T-helper 1 cell treated with Interleukin-12 subunit alpha and Interleukin-12 subunit beta and Interleukin-4 antibody, amounts not matched to agents 30 μg/mL and 1 μg/mL, for 36 hours (primary cell): Measurements from ENCODE around the gene PRX.
"Not testable (repeated sequence)": the region's sequence is repeated elsewhere in the genome, so short reads cannot be mapped to it uniquely, and the experiment has no call there.

Experiments
- H3K27ac Mint-ChIP-seq: one replicate; pipeline ENCODE4 v1.8.0; 2021; ENCODE audit warnings: mild to moderate bottlenecking, mixed read lengths
- H3K27me3 Mint-ChIP-seq: one replicate; pipeline ENCODE4 v1.8.0; 2021; ENCODE audit warnings: low read depth, mixed read lengths
- H3K36me3 Mint-ChIP-seq: one replicate; pipeline ENCODE4 v1.8.0; 2021; ENCODE audit warnings: low read depth, mixed read lengths
- H3K4me1 Mint-ChIP-seq: one replicate; pipeline ENCODE4 v1.8.0; 2021; ENCODE audit warnings: low read depth, mixed read lengths
- H3K4me3 Mint-ChIP-seq: one replicate; pipeline ENCODE4 v1.8.0; 2021; ENCODE audit warnings: mild to moderate bottlenecking, moderate library complexity, mixed read lengths
- H3K9me3 Mint-ChIP-seq: one replicate; pipeline ENCODE4 v1.8.0; 2021; ENCODE audit warnings: mixed read lengths

PRX gene

DNA sequence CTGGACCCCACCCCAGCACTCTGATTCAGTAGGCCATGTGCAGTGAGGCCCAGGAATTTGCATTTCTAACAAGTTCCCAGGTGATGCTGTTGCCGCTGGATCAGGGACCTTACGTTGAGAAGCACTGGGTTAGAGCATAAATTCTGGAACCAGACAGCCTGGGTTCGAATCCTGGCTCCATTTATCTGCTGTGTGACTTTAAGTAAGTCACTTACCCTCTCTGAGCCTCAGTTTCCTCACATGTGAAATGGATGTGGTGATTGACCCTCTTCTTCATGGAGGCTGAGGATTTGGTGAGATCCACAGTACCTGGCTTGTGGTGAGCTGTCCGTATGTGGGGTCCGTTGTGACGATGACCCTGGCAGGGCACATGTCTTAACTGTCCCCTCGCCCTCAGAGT is 39.1 kb downstream of the PRX start:
- H3K36me3 Mint-ChIP-seq: peaks cover 5% of the 10 kb centered on the region
- no peaks in the 10 kb centered on the region for H3K9me3 Mint-ChIP-seq
- no peak overlapping the region for H3K27ac Mint-ChIP-seq
- peaks cover 8% of the 10 kb centered on the region for H3K4me1 Mint-ChIP-seq
- H3K4me3 Mint-ChIP-seq: no peak overlapping the region
- no peaks in the 10 kb centered on the region for H3K27me3 Mint-ChIP-seq

DNA sequence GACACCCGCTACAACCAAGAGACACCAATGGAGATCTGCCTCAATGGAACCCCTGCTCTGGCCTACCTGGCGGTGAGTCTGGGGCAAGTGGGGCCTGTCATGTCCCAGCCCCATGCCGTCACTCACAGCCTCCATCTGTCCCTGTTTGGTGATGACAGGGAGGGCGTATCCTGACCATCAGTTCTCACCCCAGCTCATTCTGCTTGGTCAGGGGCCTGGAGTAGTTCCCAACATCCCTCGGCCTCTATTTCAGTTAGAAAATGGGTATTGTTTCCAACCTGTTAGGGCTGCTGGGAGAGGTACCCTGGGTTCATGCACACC is 41.4 kb downstream of the PRX start:
- H3K27me3 Mint-ChIP-seq: no peaks in the 10 kb centered on the region
- no peak overlapping the region for H3K4me3 Mint-ChIP-seq
- H3K4me1 Mint-ChIP-seq: peaks cover 8% of the 10 kb centered on the region
- H3K9me3 Mint-ChIP-seq: no peaks in the 10 kb centered on the region
- H3K36me3 Mint-ChIP-seq: peaks cover 5% of the 10 kb centered on the region
- no peak overlapping the region for H3K27ac Mint-ChIP-seq

DNA sequence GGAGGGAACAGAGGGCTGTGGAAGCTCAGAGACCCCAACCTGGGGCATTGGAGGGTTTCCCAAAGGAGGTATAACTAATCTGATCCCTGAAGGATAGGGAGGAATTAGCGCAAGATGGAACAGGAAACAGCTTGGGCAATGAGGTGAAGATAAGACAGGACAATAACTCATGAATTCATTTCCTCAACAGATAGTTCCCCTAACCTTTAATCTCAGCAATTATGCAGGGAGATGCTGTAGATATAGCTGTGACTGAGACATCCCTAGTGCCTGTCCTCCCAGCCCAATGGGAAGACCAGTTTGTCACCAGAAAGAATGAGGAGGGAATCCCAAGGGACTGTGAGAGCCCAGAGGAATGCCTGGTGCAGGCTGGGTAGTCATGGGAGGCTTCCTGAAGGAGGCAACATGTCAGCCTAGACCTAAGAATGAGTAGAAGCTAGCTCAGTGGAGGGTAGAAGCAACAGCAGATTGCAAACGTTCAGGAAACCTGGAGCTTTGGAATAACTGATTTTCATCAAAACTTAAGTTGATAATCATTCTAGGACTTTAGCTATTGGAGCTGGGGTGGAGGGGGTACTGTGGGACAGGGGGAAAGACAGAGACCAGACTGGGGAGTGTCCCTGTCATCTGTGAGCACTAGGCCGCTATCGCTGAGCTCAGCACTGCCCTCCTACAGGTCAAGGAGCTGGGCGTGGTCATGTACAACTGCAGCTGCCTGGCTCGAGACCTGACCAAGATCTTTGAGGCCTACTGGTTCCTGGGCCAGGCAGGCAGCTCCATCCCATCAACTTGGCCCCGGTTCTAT is 42.0 kb downstream of the PRX start:
- H3K27ac Mint-ChIP-seq: no peak overlapping the region
- H3K36me3 Mint-ChIP-seq: peaks cover 5% of the 10 kb centered on the region
- no peaks in the 10 kb centered on the region for H3K27me3 Mint-ChIP-seq

DNA sequence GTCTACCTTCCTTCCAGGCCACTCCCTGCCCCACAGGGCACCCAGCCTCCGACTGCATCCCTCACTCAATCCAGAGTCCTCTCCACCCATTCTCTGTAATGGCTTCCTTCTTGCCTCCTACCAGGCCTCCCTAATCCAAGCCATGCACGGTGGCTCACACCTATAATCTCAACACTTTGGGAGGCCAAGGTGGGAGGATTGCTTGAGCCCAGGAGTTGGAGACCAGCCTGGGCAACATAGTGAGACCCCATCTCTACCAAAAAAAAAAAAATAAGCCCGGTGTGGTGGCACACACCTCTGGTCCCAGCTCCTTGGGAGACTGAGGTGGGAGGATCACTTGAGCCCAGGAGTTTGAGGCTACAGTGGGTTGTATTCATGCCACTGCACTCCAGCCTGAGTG is 42.9 kb downstream of the PRX start:
- not testable (repeated sequence) for H3K4me3 Mint-ChIP-seq, H3K9me3 Mint-ChIP-seq, H3K27me3 Mint-ChIP-seq, H3K27ac Mint-ChIP-seq, H3K36me3 Mint-ChIP-seq
- H3K4me1 Mint-ChIP-seq: peaks cover 10% of the 10 kb centered on the region

More for the DNA sequence above, 42.0 kb downstream of the PRX start:
- H3K9me3 Mint-ChIP-seq: no peaks in the 10 kb centered on the region
- H3K4me1 Mint-ChIP-seq: peaks cover 8% of the 10 kb centered on the region
- H3K4me3 Mint-ChIP-seq: no peak overlapping the region

DNA sequence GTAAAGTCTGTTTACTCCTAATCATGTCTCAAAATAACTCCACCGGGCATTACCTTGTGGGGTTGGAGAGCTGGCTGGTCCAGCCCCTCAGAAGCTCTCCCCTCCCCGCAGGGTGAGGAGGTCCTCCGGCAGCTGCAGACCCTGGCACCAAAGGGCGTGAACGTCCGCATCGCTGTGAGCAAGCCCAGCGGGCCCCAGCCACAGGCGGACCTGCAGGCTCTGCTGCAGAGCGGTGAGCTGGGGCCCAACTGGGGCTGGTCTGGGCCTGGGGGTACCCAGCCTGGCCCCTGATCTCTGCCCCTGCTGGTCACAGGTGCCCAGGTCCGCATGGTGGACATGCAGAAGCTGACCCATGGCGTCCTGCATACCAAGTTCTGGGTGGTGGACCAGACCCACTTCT is 43.4 kb downstream of the PRX start:
- H3K4me3 Mint-ChIP-seq: no peak overlapping the region
- peaks cover 10% of the 10 kb centered on the region for H3K4me1 Mint-ChIP-seq
- H3K27me3 Mint-ChIP-seq: no peaks in the 10 kb centered on the region
- H3K36me3 Mint-ChIP-seq: peaks cover 2% of the 10 kb centered on the region
- no peaks in the 10 kb centered on the region for H3K9me3 Mint-ChIP-seq
- H3K27ac Mint-ChIP-seq: no peak overlapping the region

DNA sequence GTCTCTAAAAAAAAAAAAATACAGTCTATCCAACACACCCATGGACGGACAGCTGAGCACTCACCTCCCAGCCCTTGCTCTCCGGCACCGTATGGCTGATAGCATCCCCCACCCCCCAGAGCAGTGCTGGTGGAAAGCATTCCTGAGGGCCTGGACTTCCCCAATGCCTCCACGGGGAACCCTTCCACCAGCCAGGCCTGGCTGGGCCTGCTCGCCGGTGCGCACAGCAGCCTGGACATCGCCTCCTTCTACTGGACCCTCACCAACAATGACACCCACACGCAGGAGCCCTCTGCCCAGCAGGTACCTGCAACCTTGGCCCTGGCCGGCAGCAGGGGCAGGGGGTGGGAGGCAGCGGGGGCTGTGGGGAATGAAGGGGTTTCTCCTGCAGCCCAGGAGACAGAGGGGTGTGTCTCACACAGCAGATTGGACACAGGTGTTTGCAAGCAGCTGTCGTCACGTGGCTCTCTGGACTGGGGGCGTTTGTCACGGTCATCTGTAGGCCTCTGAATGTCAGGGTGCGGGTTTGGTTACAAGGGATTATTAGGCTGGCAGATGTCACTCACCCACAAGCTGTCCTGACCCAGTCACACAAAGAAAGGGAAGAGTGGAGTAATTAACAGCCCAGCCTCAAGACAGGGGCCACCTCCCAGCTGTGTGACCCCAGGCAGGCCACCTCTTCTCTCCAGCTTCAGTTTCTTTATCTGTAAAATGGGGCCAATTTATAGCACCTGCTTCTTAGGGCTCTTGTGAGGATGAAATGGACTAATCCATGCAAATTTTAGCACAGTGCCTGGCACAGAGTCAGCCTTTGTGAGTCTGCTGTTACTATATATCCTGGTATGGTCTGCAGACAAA is 45.4 kb downstream of the PRX start:
- H3K4me1 Mint-ChIP-seq: peaks cover 9% of the 10 kb centered on the region
- no peak overlapping the region for H3K27ac Mint-ChIP-seq
- H3K4me3 Mint-ChIP-seq: no peak overlapping the region
- no peaks in the 10 kb centered on the region for H3K27me3 Mint-ChIP-seq
- H3K9me3 Mint-ChIP-seq: no peaks in the 10 kb centered on the region
- peaks cover under 1% of the 10 kb centered on the region for H3K36me3 Mint-ChIP-seq

DNA sequence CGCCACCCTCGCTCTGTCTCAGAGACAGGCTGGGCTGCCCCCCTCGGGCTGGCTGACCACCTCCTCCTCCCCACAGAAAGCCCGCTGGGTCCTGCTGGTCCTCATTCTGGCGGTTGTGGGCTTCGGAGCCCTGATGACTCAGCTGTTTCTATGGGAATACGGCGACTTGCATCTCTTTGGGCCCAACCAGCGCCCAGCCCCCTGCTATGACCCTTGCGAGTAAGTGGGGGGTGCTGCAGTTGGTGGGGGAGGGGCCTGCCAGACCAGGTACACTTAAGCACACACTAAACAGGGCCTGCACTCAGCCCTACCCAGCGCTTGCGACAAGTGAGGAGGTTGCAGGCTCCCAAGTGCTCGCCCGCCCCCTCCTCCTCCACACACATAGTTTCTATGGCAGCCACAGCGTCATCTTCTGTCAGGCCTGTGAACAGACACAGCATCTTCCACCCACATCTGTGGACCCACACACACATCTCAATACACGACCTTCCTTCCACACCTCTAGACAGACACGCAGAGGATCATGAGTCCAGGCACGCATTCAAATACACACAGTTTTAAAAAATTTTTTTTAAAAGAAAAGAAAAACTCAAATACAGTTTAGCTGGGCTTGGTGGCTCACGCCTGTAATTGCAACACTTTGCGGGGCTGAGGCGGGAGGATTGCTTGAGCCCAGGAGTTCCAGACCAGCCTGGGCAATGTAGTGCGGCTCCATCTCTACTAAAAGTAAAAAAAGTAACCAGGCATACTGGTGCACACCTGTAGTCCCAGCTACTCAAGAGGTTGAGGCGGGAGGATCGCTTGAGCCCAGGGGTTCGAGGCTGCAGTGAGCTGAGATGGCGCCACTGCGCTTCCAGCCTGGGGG is 46.2 kb downstream of the PRX start:
- Mint-ChIP-seq H3K4me1 (peaks cover 9% of the 10 kb centered on the region), H3K9me3 (no peaks in the 10 kb centered on the region), H3K4me3 (no peak overlapping the region), H3K36me3 (no peaks in the 10 kb centered on the region), H3K27ac (no peak overlapping the region), H3K27me3 (no peaks in the 10 kb centered on the region)

DNA sequence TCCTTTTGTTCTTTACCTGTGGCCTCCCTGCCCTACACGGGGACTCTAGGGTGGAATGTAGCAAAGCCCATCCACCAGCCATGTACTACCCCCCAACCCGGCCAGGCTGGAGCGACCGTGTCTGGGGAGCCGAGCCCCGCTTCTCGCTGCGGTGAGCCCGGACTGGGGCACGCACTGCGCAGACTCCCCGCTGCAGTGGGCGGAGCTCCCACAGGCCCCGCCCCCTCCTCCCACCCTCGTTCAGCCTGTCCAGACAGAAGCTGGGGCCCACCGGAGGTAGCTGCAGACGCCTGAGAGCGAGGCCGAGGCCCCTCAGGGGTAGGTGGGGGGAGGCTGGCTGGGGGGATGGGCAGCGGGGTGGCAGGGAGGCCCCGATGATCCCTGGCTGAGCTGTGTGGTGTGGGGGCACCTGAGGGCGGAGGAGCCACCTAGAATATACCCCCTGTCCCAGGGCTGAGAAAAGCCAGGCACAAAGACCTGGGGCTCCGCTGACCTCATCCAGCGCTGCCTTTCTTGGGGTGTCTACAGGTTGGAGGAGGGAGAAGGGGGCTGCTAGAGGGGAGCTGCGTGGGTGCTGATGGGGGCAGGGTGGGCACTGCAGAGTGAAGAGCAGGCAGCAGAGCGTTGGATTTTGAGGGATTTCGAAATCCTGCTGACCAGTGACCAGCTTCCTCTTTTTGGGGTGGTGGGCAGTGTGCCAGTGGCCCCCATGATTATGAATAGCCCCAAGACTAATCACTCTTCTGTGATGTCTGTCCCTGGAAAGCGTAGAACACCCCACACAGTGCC is 47.4 kb downstream of the PRX start:
- Mint-ChIP-seq H3K9me3 (no peaks in the 10 kb centered on the region), H3K36me3 (no peaks in the 10 kb centered on the region), H3K27ac (no peak overlapping the region), H3K27me3 (no peaks in the 10 kb centered on the region), H3K4me3 (peak overlapping the region; percentile 54), H3K4me1 (peaks cover 9% of the 10 kb centered on the region)

DNA sequence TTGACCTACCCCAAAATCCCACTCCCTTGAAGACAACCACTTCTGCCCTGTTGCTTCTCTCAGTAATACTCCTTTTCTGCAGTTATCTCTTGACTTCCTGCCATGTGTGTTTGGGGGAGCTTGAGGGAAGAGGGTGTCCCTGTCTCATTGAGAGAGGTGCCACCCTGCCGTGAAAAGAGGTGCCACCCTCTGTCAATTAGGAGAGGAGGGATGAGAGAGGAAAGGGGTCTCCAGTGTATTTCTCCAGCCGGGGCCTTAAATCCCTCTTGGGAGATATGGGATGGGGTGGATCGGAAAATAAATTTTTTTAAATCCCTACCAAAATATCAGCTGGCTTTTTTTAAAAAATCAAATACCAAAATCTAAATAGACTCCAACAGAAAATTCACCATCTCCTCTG is 48.2 kb downstream of the PRX start:
- Mint-ChIP-seq H3K4me3 (peak overlapping the region; percentile 63), H3K27me3 (no peaks in the 10 kb centered on the region), H3K4me1 (peaks cover 9% of the 10 kb centered on the region), H3K9me3 (no peaks in the 10 kb centered on the region), H3K27ac (no peak overlapping the region), H3K36me3 (no peaks in the 10 kb centered on the region)

DNA sequence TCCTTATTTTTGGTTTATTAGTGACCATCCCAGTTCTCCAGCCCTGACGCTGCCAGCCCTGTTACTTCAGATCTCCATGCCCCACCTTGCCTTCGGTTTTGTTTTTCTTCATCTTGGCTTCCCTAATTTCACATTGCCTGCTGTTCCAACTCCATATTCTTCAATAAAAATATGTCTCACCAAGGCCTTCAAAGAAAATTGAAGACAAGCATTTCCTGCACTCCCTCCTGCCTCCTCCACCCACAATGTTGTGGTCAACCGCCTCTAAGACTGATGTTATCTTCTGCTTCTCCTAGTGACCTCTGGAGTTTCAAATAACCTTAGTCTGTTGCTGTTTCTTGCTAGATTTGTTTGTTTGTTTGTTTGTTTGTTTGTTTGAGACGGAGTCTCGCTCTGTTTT is 50.1 kb downstream of the PRX start:
- Mint-ChIP-seq H3K36me3 (no peaks in the 10 kb centered on the region), H3K9me3 (no peaks in the 10 kb centered on the region), H3K4me3 (no peak overlapping the region), H3K4me1 (peaks cover 9% of the 10 kb centered on the region), H3K27me3 (no peaks in the 10 kb centered on the region), H3K27ac (peak overlapping the region; percentile 16)

DNA sequence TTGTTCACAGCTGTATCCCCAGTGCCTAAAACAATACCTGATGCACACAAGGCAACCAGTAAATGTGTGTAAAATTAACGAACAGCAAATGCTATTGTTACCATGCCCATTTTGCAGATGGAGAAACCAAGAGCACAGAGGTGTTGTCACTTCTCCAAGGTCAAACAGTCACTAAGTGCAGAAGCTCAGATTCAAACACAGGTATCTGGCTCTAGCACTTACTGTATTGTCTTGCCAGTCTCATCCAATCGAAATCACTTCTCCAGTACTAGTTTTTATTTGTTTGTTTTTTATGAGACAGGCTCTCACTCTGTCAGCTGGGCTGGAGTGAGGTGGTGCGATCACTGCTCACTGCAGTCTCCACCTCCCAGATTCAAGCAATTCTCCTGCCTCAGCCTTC is 51.0 kb downstream of the PRX start:
- no peak overlapping the region for H3K27ac Mint-ChIP-seq
- no peaks in the 10 kb centered on the region for H3K36me3 Mint-ChIP-seq
- no peaks in the 10 kb centered on the region for H3K9me3 Mint-ChIP-seq
- H3K4me1 Mint-ChIP-seq: peaks cover 9% of the 10 kb centered on the region
- H3K4me3 Mint-ChIP-seq: no peak overlapping the region
- no peaks in the 10 kb centered on the region for H3K27me3 Mint-ChIP-seq

DNA sequence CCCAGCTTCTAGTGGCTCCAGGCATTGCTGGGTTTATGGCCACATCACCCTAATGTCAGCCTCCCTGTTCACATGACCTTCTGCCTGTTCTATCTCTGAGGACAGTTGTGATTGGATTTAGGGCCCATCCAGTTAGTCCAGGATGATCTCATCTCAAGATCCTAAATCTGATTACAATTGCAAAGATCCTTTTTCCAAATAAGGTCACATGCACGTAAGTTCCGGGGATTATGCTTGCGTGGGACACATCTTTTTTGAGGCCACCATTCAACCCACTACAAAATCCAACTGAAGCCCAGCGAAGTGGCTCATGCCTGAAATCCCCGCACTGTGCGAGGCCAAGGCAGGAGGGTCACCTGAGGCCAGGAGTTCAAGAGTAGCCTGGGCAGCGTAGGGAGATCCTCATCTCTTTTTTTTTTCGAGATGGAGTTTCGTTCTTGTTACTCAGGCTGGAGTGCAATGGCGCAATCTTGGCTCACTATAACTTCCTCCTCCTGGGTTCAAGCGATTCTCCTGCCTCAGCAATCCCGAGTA is 52.4 kb downstream of the PRX start:
- Mint-ChIP-seq H3K27me3 (no peaks in the 10 kb centered on the region), H3K4me3 (no peak overlapping the region), H3K4me1 (peaks cover 10% of the 10 kb centered on the region), H3K9me3 (no peaks in the 10 kb centered on the region), H3K36me3 (peaks cover 1% of the 10 kb centered on the region), H3K27ac (no peak overlapping the region)

DNA sequence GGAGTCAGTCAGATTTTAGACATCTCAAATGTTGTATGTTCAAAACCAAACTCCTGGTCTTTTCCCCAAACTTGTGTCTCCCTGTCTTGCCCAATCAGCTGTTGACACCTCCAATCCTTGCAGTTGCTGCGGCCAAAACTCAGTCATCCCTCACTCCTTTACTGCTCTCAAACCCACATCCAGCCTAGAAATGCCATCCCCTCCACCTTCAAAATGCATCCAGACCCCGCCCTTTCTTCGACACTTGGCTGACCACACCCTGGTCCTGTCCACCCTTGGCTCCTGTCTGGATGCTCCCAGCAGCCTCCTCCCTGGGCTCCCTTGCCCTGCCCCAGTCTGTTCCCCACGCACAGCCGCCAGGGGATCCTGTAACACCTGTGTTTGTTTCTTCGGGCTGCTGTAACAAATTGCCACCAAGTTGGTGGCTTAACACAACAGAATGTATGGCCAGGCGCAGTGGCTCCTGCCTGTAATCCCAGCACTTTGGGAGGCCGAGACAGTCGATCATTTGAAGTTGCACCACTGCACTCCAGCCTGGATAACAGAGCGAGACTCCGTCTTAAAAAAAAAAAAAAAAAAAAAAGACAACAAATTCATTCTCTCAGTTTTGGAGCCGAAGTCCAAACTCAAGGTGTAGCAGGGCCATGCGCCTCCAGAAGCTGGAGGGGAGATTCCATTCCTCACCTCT is 53.0 kb downstream of the PRX start:
- peaks cover 2% of the 10 kb centered on the region for H3K36me3 Mint-ChIP-seq
- no peak overlapping the region for H3K27ac Mint-ChIP-seq
- no peaks in the 10 kb centered on the region for H3K9me3 Mint-ChIP-seq
- H3K4me3 Mint-ChIP-seq: no peak overlapping the region
- H3K27me3 Mint-ChIP-seq: no peaks in the 10 kb centered on the region
- peaks cover 8% of the 10 kb centered on the region for H3K4me1 Mint-ChIP-seq
